KOPT-K1 (cell line): ENCODE measurements around the gene SPCS1.
"Not testable (repeated sequence)": the region's sequence is repeated elsewhere in the genome, so short reads cannot be mapped to it uniquely, and the experiment has no call there.

Experiments used
- H3K27ac ChIP-seq: fragments of 200-600 bp; sonication (generic); 2 replicates; pipeline ENCODE4 v1.5.1; 2016; ENCODE audit warnings: antibody characterized with exemption, mild to moderate bottlenecking, low read depth, low read length; ENCODE audit not compliant: poor library complexity, severe bottlenecking
- H3K36me3 ChIP-seq: fragments of 200-600 bp; sonication (generic); 2 replicates; pipeline ENCODE4 v1.5.1; 2017; ENCODE audit warnings: antibody characterized with exemption, mild to moderate bottlenecking, low read length, moderate library complexity; ENCODE audit not compliant: insufficient read depth
- H3K9me3 ChIP-seq: fragments of 200-600 bp; sonication (generic); 2 replicates; pipeline ENCODE4 v1.5.1; 2017; ENCODE audit warnings: antibody characterized with exemption, low read length, mild to moderate bottlenecking; ENCODE audit not compliant: insufficient read depth, poor library complexity, severe bottlenecking

SPCS1 gene

GRCh38 chr3:52705688-52706686 lies at the start of gene SPCS1, which contains the start of gene GLT8D1:
TSS of gene SPCS1 (plus strand) at chr3:52706106. CDS start at chr3:52706247, 141 bp downstream.
TSS of gene GLT8D1 (minus strand) at chr3:52705791. CDS start at chr3:52700460, 5,331 bp downstream.
- H3K36me3 ChIP-seq, result peaks cover 33% of the 10 kb centered on the region
- no peaks in the 10 kb centered on the region for H3K9me3 ChIP-seq
- H3K27ac ChIP-seq, result peak within 1 kb of the TSS; percentile 87

GRCh38 chr3:52660046-52660445 lies 45.9 kb upstream of the SPCS1 start:
- Histone ChIP-seq H3K27ac (no peak overlapping the region), H3K9me3 (no peaks in the 10 kb centered on the region), H3K36me3 (peaks cover 98% of the 10 kb centered on the region)

- Histone ChIP-seq H3K27ac (no peak overlapping the region), H3K36me3 (peaks cover 98% of the 10 kb centered on the region), H3K9me3 (no peaks in the 10 kb centered on the region)
Observed at GRCh38 chr3:52663098-52663497, 42.8 kb upstream of the SPCS1 start.

GRCh38 chr3:52670621-52671521 lies 35.0 kb upstream of the SPCS1 start:
- Histone ChIP-seq H3K9me3 (no peaks in the 10 kb centered on the region), H3K27ac (no peak overlapping the region), H3K36me3 (peaks cover 95% of the 10 kb centered on the region)

GRCh38 chr3:52671676-52672075 lies 34.2 kb upstream of the SPCS1 start:
- Histone ChIP-seq H3K9me3 (no peaks in the 10 kb centered on the region), H3K36me3 (peaks cover 95% of the 10 kb centered on the region), H3K27ac (no peak overlapping the region)

GRCh38 chr3:52676201-52676600 lies 29.7 kb upstream of the SPCS1 start:
- not testable (repeated sequence) for H3K9me3 ChIP-seq, H3K27ac ChIP-seq
- H3K36me3 ChIP-seq, result peaks cover 97% of the 10 kb centered on the region

GRCh38 chr3:52678265-52679198 lies 27.4 kb upstream of the SPCS1 start:
- no peak overlapping the region for H3K27ac ChIP-seq
- peaks cover 94% of the 10 kb centered on the region for H3K36me3 ChIP-seq
- no peaks in the 10 kb centered on the region for H3K9me3 ChIP-seq

GRCh38 chr3:52679199-52679538 lies 26.7 kb upstream of the SPCS1 start:
- Histone ChIP-seq H3K9me3 (no peaks in the 10 kb centered on the region), H3K36me3 (peaks cover 92% of the 10 kb centered on the region), H3K27ac (no peak overlapping the region)

- no peak overlapping the region for H3K27ac ChIP-seq
- H3K9me3 ChIP-seq, result no peaks in the 10 kb centered on the region
- H3K36me3 ChIP-seq, result peaks cover 86% of the 10 kb centered on the region
Observed at GRCh38 chr3:52679811-52680210, 26.1 kb upstream of the SPCS1 start.

- Histone ChIP-seq H3K36me3 (peaks cover 71% of the 10 kb centered on the region), H3K27ac (no peak overlapping the region), H3K9me3 (no peaks in the 10 kb centered on the region)
Observed at GRCh38 chr3:52681596-52681995, 24.3 kb upstream of the SPCS1 start.

GRCh38 chr3:52682016-52682415 lies 23.9 kb upstream of the SPCS1 start:
- no peak overlapping the region for H3K27ac ChIP-seq
- H3K9me3 ChIP-seq, result no peaks in the 10 kb centered on the region
- H3K36me3 ChIP-seq, result peaks cover 71% of the 10 kb centered on the region

- Histone ChIP-seq H3K9me3 (no peaks in the 10 kb centered on the region), H3K36me3 (peaks cover 71% of the 10 kb centered on the region), H3K27ac (no peak overlapping the region)
Observed at GRCh38 chr3:52683611-52684010, 22.3 kb upstream of the SPCS1 start.

GRCh38 chr3:52684184-52684583 lies 21.7 kb upstream of the SPCS1 start:
- H3K27ac ChIP-seq, result peak overlapping the region; percentile 82
- no peaks in the 10 kb centered on the region for H3K9me3 ChIP-seq
- peaks cover 71% of the 10 kb centered on the region for H3K36me3 ChIP-seq

GRCh38 chr3:52685285-52685708 lies 20.6 kb upstream of the SPCS1 start:
- Histone ChIP-seq H3K27ac (peak overlapping the region; percentile 82), H3K9me3 (no peaks in the 10 kb centered on the region), H3K36me3 (peaks cover 71% of the 10 kb centered on the region)
